K562 (cell line): ENCODE data around the gene CSDE1. TPM values are rescaled to one million over a fixed set of nuclear protein-coding genes. Genes with fewer than 3 reads are reported as not detected.
A peak's percentile ranks its signal among the peaks of the same experiment; 100 is the strongest.

Experiments
- ATAC-seq: fragments of 200-7000 bp; cut with Tn5 transposase; 3 replicates; pipeline ENCODE4 v1.9.1; 2020; ENCODE audit warnings: moderate library complexity
- BruUV-seq: library from RNA; stranded (reverse); fragments of 400-500 nt; replicated peaks from 2 replicates; lab custom pipeline; 2021; lab: Mats Ljungman, UMichigan
- CTCF ChIA-PET: fragments of 300-600 bp; formaldehyde crosslinking; extraction: SDS; loops from one replicate; lab custom pipeline; 2021; ENCODE audit warnings: low intra/inter-chr PET ratio; lab: Yijun Ruan, JAX
- POLR2A ChIA-PET: fragments of 300-600, 350-650 bp; sonication (Branson Sonifier 250); formaldehyde crosslinking; extraction: SDS; loops from one replicate; lab custom pipeline; 2021; ENCODE audit warnings: antibody characterized with exemption, inconsistent platforms; lab: Yijun Ruan, JAX
- DNase-seq, 4 experiments: peaks; one replicate each; pipeline versions ENCODE4 v3.0.0 to v3.0.0-alpha.2; 2011 to 2018; ENCODE audit warnings: low spot score in 3 of 4, mixed read lengths in 3 of 4; ENCODE audit errors: extremely low read depth in 1 of 4
- FAIRE-seq: peaks from 2 replicates; lab custom pipeline; 2011; peaks lifted over from hg19 to GRCh38; lab: Jason Lieb, UNC
- H2AFZ ChIP-seq: 2 replicates; pipeline ENCODE4 v1.6.0; 2011; ENCODE audit warnings: low read depth, low read length, control low read depth, inconsistent platforms
- H3K27ac ChIP-seq: fragments of 200-600 bp; 3 replicates; pipeline ENCODE4 v1.8.0; 2011; ENCODE audit warnings: low read depth, mild to moderate bottlenecking, control low read depth, inconsistent platforms, low read length, moderate library complexity, mixed read lengths; ENCODE audit errors: extremely low read depth
- H3K27me3 ChIP-seq, 2 experiments: fragments of 300-600 bp in 1 of 2; 2 replicates in 1 of 2; 3 replicates in 1 of 2; pipeline versions ENCODE4 v1.6.0 to v1.8.0; 2011; ENCODE audit warnings: inconsistent platforms in 2 of 2, low read length in 2 of 2, mild to moderate bottlenecking in 1 of 2, mixed read lengths in 1 of 2, moderate library complexity in 1 of 2; ENCODE audit not compliant: control insufficient read depth in 2 of 2, insufficient read depth in 2 of 2
- H3K36me3 ChIP-seq: fragments of 300-600 bp; 3 replicates; pipeline ENCODE4 v1.8.0; 2011; ENCODE audit warnings: mild to moderate bottlenecking, low read length, inconsistent platforms; ENCODE audit not compliant: control insufficient read depth, insufficient read depth
- H3K4me1 ChIP-seq, 2 experiments: fragments of 200-600 bp in 1 of 2; replicated peaks in 1 of 2; 2 replicates in 1 of 2; 3 replicates in 1 of 2; pipeline versions ENCODE4 v1.5.1 to v1.8.0; 2011; ENCODE audit warnings: inconsistent platforms in 2 of 2, low read length in 2 of 2, mild to moderate bottlenecking in 1 of 2, mixed read lengths in 1 of 2, moderate library complexity in 1 of 2; ENCODE audit not compliant: control insufficient read depth in 2 of 2, insufficient read depth in 2 of 2
- H3K4me2 ChIP-seq: 2 replicates; pipeline ENCODE4 v1.6.1; 2011; ENCODE audit warnings: low read length, control low read depth, inconsistent platforms, mixed read lengths; ENCODE audit not compliant: insufficient read depth
- H3K4me3 ChIP-seq: fragments of 200-600 bp; sonication (generic), shearing (Covaris generic); 2 replicates; pipeline ENCODE4 v1.5.1; 2016; ENCODE audit warnings: control low read depth, inconsistent platforms
- H3K79me2 ChIP-seq: fragments of 200-600 bp; 3 replicates; pipeline ENCODE4 v1.8.0; 2011; ENCODE audit warnings: low read length, inconsistent platforms; ENCODE audit not compliant: control insufficient read depth, insufficient read depth
- H3K9ac ChIP-seq, 2 experiments: 2 replicates each; pipeline versions ENCODE4 v1.6.0 to v1.6.1; 2011; ENCODE audit warnings: low read depth in 2 of 2, low read length in 2 of 2, control low read depth in 1 of 2, inconsistent platforms in 1 of 2, mild to moderate bottlenecking in 1 of 2, mixed read lengths in 1 of 2; ENCODE audit not compliant: insufficient read depth in 1 of 2
- H3K9me1 ChIP-seq: one replicate; pipeline ENCODE4 v1.6.0; 2011; ENCODE audit warnings: inconsistent platforms, mild to moderate bottlenecking, low read length, moderate library complexity; ENCODE audit not compliant: control insufficient read depth, insufficient read depth
- H3K9me3 ChIP-seq: replicated peaks from 2 replicates; pipeline ENCODE4 v1.5.1; 2011; ENCODE audit warnings: low read depth, low read length, inconsistent platforms; ENCODE audit not compliant: control insufficient read depth, insufficient read depth
- H4K20me1 ChIP-seq: replicated peaks from 2 replicates; pipeline ENCODE4 v1.6.1; 2011; ENCODE audit warnings: low read length, inconsistent platforms, mixed read lengths; ENCODE audit not compliant: control insufficient read depth, insufficient read depth
- CEBPB ChIP-seq: fragments of 450-650 bp; IDR thresholded peaks from 2 replicates; pipeline ENCODE4 v1.6.1; 2016; ENCODE audit warnings: missing genetic modification characterization, missing compliant biosample characterization
- CEBPG ChIP-seq, 3 experiments: fragments of 200-800 bp in 1 of 3; sonication (Bioruptor generic) in 1 of 3; sonication (generic) in 1 of 3; formaldehyde crosslinking in 1 of 3; IDR thresholded peaks in 2 of 3; conservative IDR thresholded peaks in 1 of 3; 2 replicates each; pipeline versions ENCODE4 v1.6.1 to v1.8.0; 2016 to 2022; ENCODE audit warnings: missing compliant biosample characterization in 2 of 3, missing genetic modification characterization in 2 of 3, mild to moderate bottlenecking in 1 of 3, missing genetic modification reagents in 1 of 3
- MTA1 ChIP-seq: fragments of 450-650 bp; IDR thresholded peaks from 2 replicates; pipeline ENCODE4 v1.6.1; 2017; ENCODE audit warnings: borderline replicate concordance
- RUNX1 ChIP-seq: sonication (generic); IDR thresholded peaks from 2 replicates; pipeline ENCODE4 v1.6.1; 2016; ENCODE audit warnings: antibody characterized with exemption, low read depth
- SMAD2 ChIP-seq: fragments of 150-350 bp; IDR thresholded peaks from 2 replicates; pipeline ENCODE4 v1.6.1; 2014; ENCODE audit warnings: low read depth, mild to moderate bottlenecking, low read length
- TGIF2 ChIP-seq: sonication (generic); formaldehyde crosslinking; IDR thresholded peaks from 2 replicates; pipeline ENCODE4 v1.8.1; 2022; ENCODE audit warnings: mild to moderate bottlenecking, missing genetic modification reagents, moderate library complexity
- ZBTB11 ChIP-seq, 3 experiments: fragments of 200-800 bp in 1 of 3; fragments of 250-450 bp in 1 of 3; fragments of 450-650 bp in 1 of 3; sonication (Bioruptor Pico) in 1 of 3; sonication (Bioruptor generic) in 1 of 3; formaldehyde crosslinking in 1 of 3; IDR thresholded peaks; 2 replicates each; pipeline versions ENCODE4 v1.6.1 to v1.8.0; 2016 to 2022; ENCODE audit warnings: mild to moderate bottlenecking in 2 of 3, missing genetic modification characterization in 2 of 3, missing compliant biosample characterization in 1 of 3, moderate library complexity in 1 of 3
- whole genome bisulfite sequencing: fragments of 100-300 bp; shearing (Covaris generic); methylation state at CpG from one replicate; pipeline ENCODE4 v1.1.6; 2016; ENCODE audit warnings: low coverage, mixed read lengths; ENCODE audit not compliant: insufficient coverage; ENCODE audit errors: missing lambda C conversion rate; 5-methylcytosine and 5-hydroxymethylcytosine counted together
- in situ Hi-C: fragments of 300-500 bp; cut with MboI; formaldehyde crosslinking; loops from 4 replicates; pipeline ENCODE4 v1.15.0; 2018; ENCODE audit warnings: inconsistent platforms, mixed read lengths
- intact Hi-C: fragments of 100-400 bp; cut with micrococcal nuclease; formaldehyde crosslinking; loops from 2 replicates; pipeline ENCODE4 v1.14.2; 2022
- polyA plus RNA-seq, 8 experiments: library from polyadenylated mRNA; depleted of rRNA in 4 of 8; stranded (reverse) in 5 of 8; unstranded in 3 of 8; fragments of >200 nt; fragmentation: Nextera tagmentation in 2 of 8; fragmentation: Illumina TruSeq in 1 of 8; extraction: Ambion mirVana in 2 of 8; extraction: Trizol in 1 of 8; gene quantifications; 2 replicates each; pipeline versions ENCODE4 v1.2.1 to v1.2.3, GENCODE V29; 2011 to 2014; ENCODE audit warnings: inconsistent platforms in 1 of 8, missing spikeins in 1 of 8
- total RNA-seq, 7 experiments: library from RNA; depleted of rRNA in 6 of 7; stranded (reverse); fragments of >200 nt in 6 of 7; fragmentation: Illumina TruSeq in 2 of 7; extraction: Trizol in 2 of 7; gene quantifications; 2 replicates each; pipeline versions ENCODE4 v1.2.1 to v1.2.3, GENCODE V29; 2011 to 2021; ENCODE audit warnings: low replicate concordance in 1 of 7

CSDE1 gene
- total and polyA plus RNA-seq, 9 of the 15 experiments (the other 6 are each of a cell fraction or from before 2014, with no cell fraction given), result 174 to 538 (median 403) TPM

GRCh38 chr1:114728553-114728952 is 29.2 kb downstream of the CSDE1 start:
- no peak for FAIRE-seq

GRCh38 chr1:114725230-114725629 is 32.6 kb downstream of the CSDE1 start:
- BruUV-seq, result no TSS peak
- POLR2A ChIA-PET, result interaction anchor here (0.6 to 1.5 kb wide), 2 partner anchors 8 to 84 kb away, joined by 4 to 6 read pairs; partner anchors contain the start of gene NRAS
- Histone ChIP-seq H3K4me1 (no peaks in the 10 kb centered on the region), H3K9ac (no peak overlapping the region), H4K20me1 (no peaks in the 10 kb centered on the region), H3K36me3 (peaks cover 99% of the 10 kb centered on the region), H3K4me2 (no peak overlapping the region), H3K27ac (no peak overlapping the region), H2AFZ (no peak overlapping the region), H3K4me3 (no peak overlapping the region), H3K79me2 (no peaks in the 10 kb centered on the region), H3K9me3 (no peaks in the 10 kb centered on the region), H3K27me3 (no peaks in the 10 kb centered on the region), H3K9me1 (no peaks in the 10 kb centered on the region)
- intact Hi-C loops, result no loop called here
- CTCF ChIA-PET, result no interaction called here
- in situ Hi-C loops, result no loop called here
- FAIRE-seq (no peak), ATAC-seq (no peak), DNase-seq (no peak)
- 71% methylated on average over 1 of the region's 1 CpG for WGBS
- no peak for TF ChIP-seq SMAD2
- TF ChIP-seq ZBTB11 (CRISPR knock-in tag; IDR thresholded peaks at IDR 0.05), result 0 out of 6 replicates have a peak, but pooled peaks of 1 of the 3 experiments have one; percentile 7

More at GRCh38 chr1:114728553-114728952, 29.2 kb downstream of the CSDE1 start:
- ATAC-seq (no peak), DNase-seq (no peak)
- Histone ChIP-seq H4K20me1 (no peaks in the 10 kb centered on the region), H3K4me3 (no peak overlapping the region), H3K4me2 (no peak overlapping the region), H3K27ac (no peak overlapping the region), H3K9me3 (no peaks in the 10 kb centered on the region), H3K4me1 (no peaks in the 10 kb centered on the region), H3K36me3 (peaks cover 99% of the 10 kb centered on the region), H3K27me3 (no peaks in the 10 kb centered on the region), H3K9ac (no peak overlapping the region), H3K79me2 (peaks cover 3% of the 10 kb centered on the region; the same call in 1 of the 3 replicates), H2AFZ (no peak overlapping the region), H3K9me1 (no peaks in the 10 kb centered on the region)
- TF ChIP-seq TGIF2 (no peak), CEBPG (CRISPR knock-in tag; IDR thresholded peaks at IDR 0.05) (no peak), CEBPG (tag; conservative IDR thresholded peaks at IDR 0.05 in 1 of 2, IDR thresholded peaks at IDR 0.05 in 1 of 2) (peak; percentile 63 to 81), MTA1 (no peak), RUNX1 (no peak), CEBPB (peak; percentile 80)
- ChIA-PET POLR2A (interaction anchor here (0.9 to 1.5 kb wide), 3 partner anchors 8 to 27 kb away, joined by 3 to 5 read pairs (median 4); no protein-coding TSS in a partner anchor), CTCF (no interaction called here)
- in situ Hi-C loops (no loop called here), intact Hi-C loops (no loop called here)
- 95% methylated on average over 2 of the region's 2 CpGs for WGBS
- no TSS peak for BruUV-seq
